Measurements from ENCODE around the gene BCKDHB. TPM values are rescaled to one million over a fixed set of nuclear protein-coding genes. Genes with fewer than 3 reads are reported as not detected.

BCKDHB gene
- polyA plus RNA-seq, 1 donor (not counting 4 experiments of a cell fraction or from before 2014, with no cell fraction given), result 20.9 TPM

GRCh38 chr6:80145921-80146320 lies 39.5 kb downstream of the BCKDHB start:
- H3K9me3 ChIP-seq (ENCODE audit: control insufficient read depth, low read depth, low read length), result no peaks in the 10 kb centered on the region
- H3K4me2 ChIP-seq (ENCODE audit: control insufficient read depth, extremely low read depth, insufficient read depth, low read depth, low read length), result no peak overlapping the region
- no peaks in the 10 kb centered on the region for H4K20me1 ChIP-seq (ENCODE audit: control insufficient read depth, extremely low read depth, insufficient read depth, low read length)
- H3K4me1 ChIP-seq (ENCODE audit: control insufficient read depth, extremely low read depth, insufficient read depth, low read length), result peaks cover 6% of the 10 kb centered on the region
- dilution Hi-C loops (cut with MboI; ENCODE audit: extremely low pct_ligation_motif_present, low sequenced_read_pairs), result no loop called here
- DNase-seq (ENCODE audit: low read depth, low spot score) (no peak), FAIRE-seq (no peak)
- no peaks in the 10 kb centered on the region for H3K9me1 ChIP-seq (ENCODE audit: control insufficient read depth, extremely low read depth, insufficient read depth, low read length)
- no peak overlapping the region for H3K9ac ChIP-seq (ENCODE audit: control insufficient read depth, extremely low read depth, insufficient read depth, low read length)
- H2AFZ ChIP-seq (ENCODE audit: control insufficient read depth, low read length), result no peak overlapping the region
- no peaks in the 10 kb centered on the region for H3K79me2 ChIP-seq (ENCODE audit: control insufficient read depth, insufficient read depth, low read length)
- TF ChIP-seq CTCF (optimal IDR thresholded peaks at IDR 0.05 in 1 of 3, IDR thresholded peaks at IDR 0.05 in 1 of 3, conservative IDR thresholded peaks at IDR 0.05 in 1 of 3; ENCODE audit: extremely low read depth in 1 of 3, insufficient read depth in 2 of 3, low read length in 3 of 3), result no peak
- no peak for TF ChIP-seq EZH2 (IDR thresholded peaks at IDR 0.05; ENCODE audit: low read length)
- H3K36me3 ChIP-seq (ENCODE audit: control insufficient read depth in 2 of 2, extremely low read depth in 1 of 2, insufficient read depth in 2 of 2, low read length in 2 of 2), result no peaks in the 10 kb centered on the region
- no peak overlapping the region for H3K4me3 ChIP-seq (ENCODE audit: control insufficient read depth in 2 of 3, extremely low read depth in 1 of 3, insufficient read depth in 2 of 3, low read depth in 1 of 3, low read length in 3 of 3)
- H3K27ac ChIP-seq (ENCODE audit: control insufficient read depth, insufficient read depth, low read length), result no peak overlapping the region
- no peaks in the 10 kb centered on the region for H3K27me3 ChIP-seq (ENCODE audit: control insufficient read depth, extremely low read depth, insufficient read depth, low read length)

- Histone ChIP-seq H3K4me3 (ENCODE audit: control insufficient read depth in 2 of 3, extremely low read depth in 1 of 3, insufficient read depth in 2 of 3, low read depth in 1 of 3, low read length in 3 of 3) (no peak overlapping the region), H4K20me1 (ENCODE audit: control insufficient read depth, extremely low read depth, insufficient read depth, low read length) (no peaks in the 10 kb centered on the region), H3K79me2 (ENCODE audit: control insufficient read depth, insufficient read depth, low read length) (no peaks in the 10 kb centered on the region), H3K4me1 (ENCODE audit: control insufficient read depth, extremely low read depth, insufficient read depth, low read length) (peaks cover 6% of the 10 kb centered on the region), H3K27ac (ENCODE audit: control insufficient read depth, insufficient read depth, low read length) (no peak overlapping the region), H3K36me3 (ENCODE audit: control insufficient read depth in 2 of 2, extremely low read depth in 1 of 2, insufficient read depth in 2 of 2, low read length in 2 of 2) (no peaks in the 10 kb centered on the region), H3K9me1 (ENCODE audit: control insufficient read depth, extremely low read depth, insufficient read depth, low read length) (no peaks in the 10 kb centered on the region), H3K9me3 (ENCODE audit: control insufficient read depth, low read depth, low read length) (no peaks in the 10 kb centered on the region), H3K4me2 (ENCODE audit: control insufficient read depth, extremely low read depth, insufficient read depth, low read depth, low read length) (no peak overlapping the region), H3K9ac (ENCODE audit: control insufficient read depth, extremely low read depth, insufficient read depth, low read length) (no peak overlapping the region), H3K27me3 (ENCODE audit: control insufficient read depth, extremely low read depth, insufficient read depth, low read length) (no peaks in the 10 kb centered on the region), H2AFZ (ENCODE audit: control insufficient read depth, low read length) (no peak overlapping the region)
- TF ChIP-seq CTCF (optimal IDR thresholded peaks at IDR 0.05 in 1 of 3, IDR thresholded peaks at IDR 0.05 in 1 of 3, conservative IDR thresholded peaks at IDR 0.05 in 1 of 3; ENCODE audit: extremely low read depth in 1 of 3, insufficient read depth in 2 of 3, low read length in 3 of 3), result no peak
- no peak for TF ChIP-seq EZH2 (IDR thresholded peaks at IDR 0.05; ENCODE audit: low read length)
- no peak for DNase-seq (ENCODE audit: low read depth, low spot score)
- dilution Hi-C loops (cut with MboI; ENCODE audit: extremely low pct_ligation_motif_present, low sequenced_read_pairs), result no loop called here
- FAIRE-seq, result no peak
These were observed 41.7 kb downstream of the BCKDHB start for GRCh38 chr6:80148220-80148619.
